Measurements from ENCODE around the gene PPP2R2C. TPM values are rescaled to one million over a fixed set of nuclear protein-coding genes. Genes with fewer than 3 reads are reported as not detected.

PPP2R2C gene
- total RNA-seq, 1 experiment from 2014 or later: not detected

GRCh38 chr4:6335040-6335590 is 137.3 kb downstream of the PPP2R2C start:
- POLR2A ChIA-PET: no interaction called here
- BruUV-seq (replicated peaks): no TSS peak
- intact Hi-C loops (cut with micrococcal nuclease; ENCODE audit: unreplicated experiment): no loop called here
- Mint-ChIP-seq H3K4me3 (ENCODE audit: unreplicated experiment) (no peak overlapping the region), H3K27ac (ENCODE audit: unreplicated experiment) (no peak overlapping the region), H3K27me3 (ENCODE audit: insufficient read depth, unreplicated experiment) (peaks cover 9% of the 10 kb centered on the region), H3K4me1 (ENCODE audit: low read depth, unreplicated experiment) (no peaks in the 10 kb centered on the region), H3K36me3 (ENCODE audit: insufficient read depth, unreplicated experiment) (no peaks in the 10 kb centered on the region), H3K9me3 (ENCODE audit: unreplicated experiment) (no peaks in the 10 kb centered on the region)
- no peaks in the 10 kb centered on the region for H3K4me1 ChIP-seq
- H3K4me3 ChIP-seq (ENCODE audit: low read depth, low read length): no peak overlapping the region
- CTCF ChIA-PET: no interaction called here
- H3K9me3 ChIP-seq: no peaks in the 10 kb centered on the region
- TF ChIP-seq CTCF (IDR thresholded peaks at IDR 0.05; ENCODE audit: insufficient read depth in 1 of 2, low read depth in 1 of 2, low read length in 1 of 2, severe bottlenecking in 1 of 2, unreplicated experiment in 1 of 2): no peak
- H3K36me3 ChIP-seq (ENCODE audit: control insufficient read depth, insufficient read depth, low read length): no peaks in the 10 kb centered on the region
- no peaks in the 10 kb centered on the region; the same call in 1 of the 2 replicates for H3K27me3 ChIP-seq (replicated peaks; ENCODE audit: control insufficient read depth, insufficient read depth, low read length)
- DNase-seq: no peak

- Histone ChIP-seq H3K27me3 (replicated peaks; ENCODE audit: control insufficient read depth, insufficient read depth, low read length) (no peaks in the 10 kb centered on the region), H3K36me3 (ENCODE audit: control insufficient read depth, insufficient read depth, low read length) (no peaks in the 10 kb centered on the region), H3K4me1 (no peaks in the 10 kb centered on the region), H3K9me3 (no peaks in the 10 kb centered on the region), H3K4me3 (ENCODE audit: low read depth, low read length) (no peak overlapping the region)
- Mint-ChIP-seq H3K27me3 (ENCODE audit: insufficient read depth, unreplicated experiment) (peaks cover 6% of the 10 kb centered on the region), H3K27ac (ENCODE audit: unreplicated experiment) (no peak overlapping the region), H3K36me3 (ENCODE audit: insufficient read depth, unreplicated experiment) (no peaks in the 10 kb centered on the region), H3K4me1 (ENCODE audit: low read depth, unreplicated experiment) (no peaks in the 10 kb centered on the region), H3K4me3 (ENCODE audit: unreplicated experiment) (no peak overlapping the region), H3K9me3 (ENCODE audit: unreplicated experiment) (no peaks in the 10 kb centered on the region)
- no TSS peak for BruUV-seq (replicated peaks)
- ChIA-PET CTCF (interaction anchor here (0.5 to 1.0 kb wide), 2 partner anchors 83 to 233 kb away, joined by 3 to 7 read pairs; no protein-coding TSS in a partner anchor), POLR2A (no interaction called here)
- intact Hi-C loops (cut with micrococcal nuclease; ENCODE audit: unreplicated experiment): no loop called here
- DNase-seq: no peak
- no peak for TF ChIP-seq CTCF (IDR thresholded peaks at IDR 0.05; ENCODE audit: insufficient read depth in 1 of 2, low read depth in 1 of 2, low read length in 1 of 2, severe bottlenecking in 1 of 2, unreplicated experiment in 1 of 2)
These were observed 138.1 kb downstream of the PPP2R2C start for GRCh38 chr4:6334203-6334887.

GRCh38 chr4:6333301-6334202 is 138.9 kb downstream of the PPP2R2C start:
- Mint-ChIP-seq H3K36me3 (ENCODE audit: insufficient read depth, unreplicated experiment) (no peaks in the 10 kb centered on the region), H3K27ac (ENCODE audit: unreplicated experiment) (no peak overlapping the region), H3K27me3 (ENCODE audit: insufficient read depth, unreplicated experiment) (peaks cover 4% of the 10 kb centered on the region), H3K4me1 (ENCODE audit: low read depth, unreplicated experiment) (no peaks in the 10 kb centered on the region), H3K4me3 (ENCODE audit: unreplicated experiment) (no peak overlapping the region), H3K9me3 (ENCODE audit: unreplicated experiment) (no peaks in the 10 kb centered on the region)
- Histone ChIP-seq H3K4me1 (no peaks in the 10 kb centered on the region), H3K9me3 (no peaks in the 10 kb centered on the region), H3K27me3 (replicated peaks; ENCODE audit: control insufficient read depth, insufficient read depth, low read length) (no peaks in the 10 kb centered on the region), H3K36me3 (ENCODE audit: control insufficient read depth, insufficient read depth, low read length) (no peaks in the 10 kb centered on the region), H3K4me3 (ENCODE audit: low read depth, low read length) (no peak overlapping the region)
- ChIA-PET POLR2A (no interaction called here), CTCF (interaction anchor here (0.5 to 1.0 kb wide), 2 partner anchors 83 to 234 kb away, joined by 3 to 7 read pairs; no protein-coding TSS in a partner anchor)
- TF ChIP-seq CTCF (IDR thresholded peaks at IDR 0.05; ENCODE audit: insufficient read depth in 1 of 2, low read depth in 1 of 2, low read length in 1 of 2, severe bottlenecking in 1 of 2, unreplicated experiment in 1 of 2): peak; percentile 26 to 65
- intact Hi-C loops (cut with micrococcal nuclease; ENCODE audit: unreplicated experiment): no loop called here
- DNase-seq: peak in 1 of 2 experiments; percentile 21
- no TSS peak for BruUV-seq (replicated peaks)
